K562 (cell line): ENCODE results near the gene SLC25A42. TPM values are rescaled to one million over a fixed set of nuclear protein-coding genes. Genes with fewer than 3 reads are reported as not detected.

Experiments
- CAMTA2 ChIP-seq: fragments of 250-450 bp; sonication (Bioruptor Pico); conservative IDR thresholded peaks from 2 replicates; pipeline ENCODE4 v1.5.1; 2022
- CBX1 ChIP-seq: sonication (generic); IDR thresholded peaks from 2 replicates; pipeline ENCODE4 v1.6.1; 2016; ENCODE audit warnings: antibody characterized with exemption, low read depth, mild to moderate bottlenecking
- CREB3 ChIP-seq: fragments of 450-650 bp; conservative IDR thresholded peaks from 2 replicates; pipeline ENCODE4 v1.6.1; 2016; ENCODE audit warnings: missing genetic modification characterization, low read depth, mild to moderate bottlenecking, missing compliant biosample characterization, moderate library complexity
- FOSL1 ChIP-seq: fragments of 200-800 bp; sonication (Bioruptor generic); conservative IDR thresholded peaks from 2 replicates; pipeline ENCODE4 v1.6.1; 2016; ENCODE audit warnings: missing genetic modification characterization, missing compliant biosample characterization
- GATAD2A ChIP-seq: fragments of 450-650 bp; IDR thresholded peaks from 2 replicates; pipeline ENCODE4 v1.6.1; 2017
- HINFP ChIP-seq: fragments of 450-650 bp; conservative IDR thresholded peaks from 2 replicates; pipeline ENCODE4 v1.6.1; 2016; ENCODE audit warnings: missing genetic modification characterization, low read depth, mild to moderate bottlenecking, control low read depth, missing compliant biosample characterization
- HLTF ChIP-seq: fragments of 450-650 bp; IDR thresholded peaks from 2 replicates; pipeline ENCODE4 v1.6.1; 2016
- NR2F6 ChIP-seq: fragments of 450-650 bp; formaldehyde crosslinking; IDR thresholded peaks from 2 replicates; pipeline ENCODE4 v1.4.0; 2020; ENCODE audit warnings: mild to moderate bottlenecking
- RBM25 ChIP-seq: fragments of 200-400 bp; formaldehyde crosslinking; IDR thresholded peaks from 2 replicates; pipeline ENCODE4 v1.6.1; 2018; ENCODE audit warnings: low read length, low read depth, moderate library complexity; ENCODE audit not compliant: severe bottlenecking
- RERE ChIP-seq: sonication (generic); formaldehyde crosslinking; IDR thresholded peaks from 2 replicates; pipeline ENCODE4 v1.8.0; 2023; ENCODE audit warnings: missing genetic modification reagents, mild to moderate bottlenecking, borderline replicate concordance
- SMC3 ChIP-seq: conservative IDR thresholded peaks from 2 replicates; pipeline ENCODE4 v1.6.1; 2011; ENCODE audit warnings: low read depth, low read length, improper control_type of control experiment; ENCODE audit not compliant: insufficient read depth
- SREBF2 ChIP-seq: sonication (generic); formaldehyde crosslinking; IDR thresholded peaks from 2 replicates; pipeline ENCODE4 v1.4.0; 2020; ENCODE audit warnings: mild to moderate bottlenecking, missing genetic modification reagents
- THAP12 ChIP-seq: fragments of 250-450 bp; sonication (Bioruptor Pico); IDR thresholded peaks from 2 replicates; pipeline ENCODE4 v1.9.0; 2021; ENCODE audit warnings: mild to moderate bottlenecking, inconsistent platforms
- THAP7 ChIP-seq: fragments of 250-450 bp; sonication (Bioruptor Pico); IDR thresholded peaks from 2 replicates; pipeline ENCODE4 v1.5.0; 2021
- ZFX ChIP-seq: sonication (generic); formaldehyde crosslinking; IDR thresholded peaks from 2 replicates; pipeline ENCODE4 v1.8.0; 2022; ENCODE audit warnings: mild to moderate bottlenecking, missing genetic modification reagents, moderate library complexity
- ZNF584 ChIP-seq: fragments of 200-800 bp; sonication (Bioruptor generic); IDR thresholded peaks from 2 replicates; pipeline ENCODE4 v1.6.1; 2016; ENCODE audit warnings: low read depth, mild to moderate bottlenecking, missing genetic modification characterization, missing compliant biosample characterization
- polyA plus RNA-seq, 8 experiments: library from polyadenylated mRNA; depleted of rRNA in 4 of 8; stranded (reverse) in 5 of 8; unstranded in 3 of 8; fragments of >200 nt; fragmentation: Nextera tagmentation in 2 of 8; fragmentation: Illumina TruSeq in 1 of 8; extraction: Ambion mirVana in 2 of 8; extraction: Trizol in 1 of 8; gene quantifications; 2 replicates each; pipeline versions ENCODE4 v1.2.1 to v1.2.3, GENCODE V29; 2011 to 2014; ENCODE audit warnings: inconsistent platforms in 1 of 8, missing spikeins in 1 of 8
- total RNA-seq, 7 experiments: library from RNA; depleted of rRNA in 6 of 7; stranded (reverse); fragments of >200 nt in 6 of 7; fragmentation: Illumina TruSeq in 2 of 7; extraction: Trizol in 2 of 7; gene quantifications; 2 replicates each; pipeline versions ENCODE4 v1.2.1 to v1.2.3, GENCODE V29; 2011 to 2021; ENCODE audit warnings: low replicate concordance in 1 of 7

SLC25A42 gene
- total and polyA plus RNA-seq, 9 of the 15 experiments (the other 6 are each of a cell fraction or from before 2014, with no cell fraction given), result 0.59 to 32.2 (median 14.1) TPM

GRCh38 chr19:19059837-19060611 lies 3.8 kb upstream of the SLC25A42 start (continued):
- TF ChIP-seq GATAD2A (no peak; the same call in 1 of the 2 replicates), CBX1 (no peak; the same call in 1 of the 2 replicates), RERE (no peak), ZNF584 (CRISPR knock-in tag) (no peak), FOSL1 (tag) (peak; percentile 38; the same call in 1 of the 2 replicates), HINFP (tag) (no peak), NR2F6 (CRISPR knock-in tag) (no peak), THAP7 (CRISPR knock-in tag) (no peak), CREB3 (no peak; the same call in 1 of the 2 replicates), HLTF (peak; percentile 45; the same call in 1 of the 2 replicates), SMC3 (peak; percentile 10; the same call in 1 of the 2 replicates), ZFX (peak; percentile 76; the same call in 1 of the 2 replicates), THAP12 (CRISPR knock-in tag) (no peak), CAMTA2 (CRISPR knock-in tag) (no peak), RBM25 (peak; percentile 82), SREBF2 (no peak)
